Glutamatergic neuron (in vitro differentiated cells): ENCODE results near the gene STEAP2. TPM values are rescaled to one million over a fixed set of nuclear protein-coding genes. Genes with fewer than 3 reads are reported as not detected.
"Not testable (repeated sequence)": the region's sequence is repeated elsewhere in the genome, so short reads cannot be mapped to it uniquely, and the experiment has no call there.

Source experiments
- DNase-seq: peaks from one replicate; pipeline ENCODE4 v3.0.0; 2022
- H3K27ac Mint-ChIP-seq: one replicate; pipeline ENCODE4 v1.8.0; 2020; ENCODE audit warnings: mild to moderate bottlenecking, mixed read lengths, inconsistent platforms; ENCODE audit not compliant: unreplicated experiment
- H3K27me3 Mint-ChIP-seq: one replicate; pipeline ENCODE4 v1.8.0; 2020; ENCODE audit warnings: mild to moderate bottlenecking, moderate library complexity, mixed read lengths, inconsistent platforms; ENCODE audit not compliant: unreplicated experiment
- H3K36me3 Mint-ChIP-seq: one replicate; pipeline ENCODE4 v1.8.0; 2020; ENCODE audit warnings: mild to moderate bottlenecking, mixed read lengths, inconsistent platforms; ENCODE audit not compliant: unreplicated experiment
- H3K4me1 Mint-ChIP-seq: one replicate; pipeline ENCODE4 v1.8.0; 2020; ENCODE audit warnings: mild to moderate bottlenecking, low read depth, mixed read lengths, inconsistent platforms; ENCODE audit not compliant: unreplicated experiment
- H3K4me3 Mint-ChIP-seq: one replicate; pipeline ENCODE4 v1.8.0; 2020; ENCODE audit warnings: mild to moderate bottlenecking, mixed read lengths, inconsistent platforms; ENCODE audit not compliant: unreplicated experiment
- H3K9me3 Mint-ChIP-seq: one replicate; pipeline ENCODE4 v1.8.0; 2020; ENCODE audit warnings: mild to moderate bottlenecking, moderate library complexity, mixed read lengths, inconsistent platforms; ENCODE audit not compliant: unreplicated experiment
- CTCF ChIP-seq: fragments of 200-600 bp; sonication (generic); IDR thresholded peaks from one replicate; pipeline ENCODE4 v1.5.0; 2021; ENCODE audit not compliant: partially characterized antibody, unreplicated experiment
- total RNA-seq: library from RNA; stranded (reverse); fragmentation: NEBNext Ultra II Directional; extraction: Animal tissue kit (Norgen Biotek cat#: 25700); gene quantifications from one replicate; pipeline ENCODE4 v1.2.1, GENCODE V29; 2021; ENCODE audit not compliant: unreplicated experiment

The STEAP2 gene
- total RNA-seq, 1 donor from 2014 or later = 0.59 TPM

GRCh38 chr7:90250601-90251303 lies 39.2 kb downstream of the STEAP2 start:
- H3K27me3 Mint-ChIP-seq = peaks cover 4% of the 10 kb centered on the region
- no peaks in the 10 kb centered on the region for H3K4me1 Mint-ChIP-seq

GRCh38 chr7:90251304-90251635 lies 39.7 kb downstream of the STEAP2 start:
- Mint-ChIP-seq H3K36me3 (no peaks in the 10 kb centered on the region), H3K4me1 (no peaks in the 10 kb centered on the region), H3K9me3 (no peaks in the 10 kb centered on the region), H3K27me3 (peaks cover 2% of the 10 kb centered on the region), H3K4me3 (no peak overlapping the region), H3K27ac (no peak overlapping the region)
- TF ChIP-seq CTCF = no peak
- DNase-seq = no peak

More at GRCh38 chr7:90250601-90251303, 39.2 kb downstream of the STEAP2 start:
- TF ChIP-seq CTCF = no peak
- Mint-ChIP-seq H3K27ac (no peak overlapping the region), H3K36me3 (no peaks in the 10 kb centered on the region), H3K4me3 (no peak overlapping the region), H3K9me3 (peaks cover 2% of the 10 kb centered on the region)
- no peak for DNase-seq

GRCh38 chr7:90256011-90256410 lies 44.5 kb downstream of the STEAP2 start:
- not testable (repeated sequence) for H3K27me3 Mint-ChIP-seq, H3K36me3 Mint-ChIP-seq, H3K27ac Mint-ChIP-seq, H3K9me3 Mint-ChIP-seq, DNase-seq, H3K4me3 Mint-ChIP-seq, H3K4me1 Mint-ChIP-seq

GRCh38 chr7:90256778-90257177 lies 45.2 kb downstream of the STEAP2 start:
- no peaks in the 10 kb centered on the region for H3K9me3 Mint-ChIP-seq
- no peak overlapping the region for H3K4me3 Mint-ChIP-seq
- no peaks in the 10 kb centered on the region for H3K36me3 Mint-ChIP-seq
- DNase-seq = no peak
- H3K4me1 Mint-ChIP-seq = no peaks in the 10 kb centered on the region
- H3K27ac Mint-ChIP-seq = no peak overlapping the region
- no peak for TF ChIP-seq CTCF
- H3K27me3 Mint-ChIP-seq = peaks cover 2% of the 10 kb centered on the region

- no peak overlapping the region for H3K27ac Mint-ChIP-seq
- no peaks in the 10 kb centered on the region for H3K36me3 Mint-ChIP-seq
- H3K4me3 Mint-ChIP-seq = no peak overlapping the region
- H3K4me1 Mint-ChIP-seq = no peaks in the 10 kb centered on the region
- DNase-seq = no peak
- no peak for TF ChIP-seq CTCF
- peaks cover 2% of the 10 kb centered on the region for H3K27me3 Mint-ChIP-seq
- no peaks in the 10 kb centered on the region for H3K9me3 Mint-ChIP-seq
Observed at GRCh38 chr7:90261441-90261840, 49.9 kb downstream of the STEAP2 start.
